CD8-positive, alpha-beta memory T cell (primary cell): ENCODE measurements around the gene ELAVL2. TPM values are rescaled to one million over a fixed set of nuclear protein-coding genes. Genes with fewer than 3 reads are reported as not detected.

Experiments used
- CTCF ChIA-PET: fragments of 350-600 bp; sonication (Branson Sonifier 250); formaldehyde crosslinking; loops from one replicate; lab custom pipeline; 2021; ENCODE audit warnings: antibody characterized with exemption; lab: Charles Lee
- POLR2A ChIA-PET: fragments of 350-600 bp; sonication (Branson Sonifier 250); formaldehyde crosslinking; loops from one replicate; lab custom pipeline; 2021; ENCODE audit warnings: antibody characterized with exemption; lab: Charles Lee
- DNase-seq, 5 donors: peaks; one replicate each; pipeline versions ENCODE4 v3.0.0 to v3.0.0-alpha.2; 2020 to 2022; ENCODE audit warnings: mixed read lengths in 1 of 5
- H3K27ac ChIP-seq: one replicate; pipeline ENCODE4 v1.7.0; 2013; ENCODE audit warnings: low read depth, mild to moderate bottlenecking, low read length, moderate library complexity
- H3K27me3 ChIP-seq: 2 replicates; pipeline ENCODE4 v1.7.0; 2013; ENCODE audit warnings: low read length, mild to moderate bottlenecking; ENCODE audit not compliant: insufficient read depth, poor library complexity, severe bottlenecking
- H3K36me3 ChIP-seq: 2 replicates; pipeline ENCODE4 v1.7.0; 2013; ENCODE audit warnings: mild to moderate bottlenecking, low read length, moderate library complexity; ENCODE audit not compliant: insufficient read depth
- H3K4me1 ChIP-seq: 2 replicates; pipeline ENCODE4 v1.7.0; 2013; ENCODE audit warnings: mild to moderate bottlenecking, low read length, moderate library complexity; ENCODE audit not compliant: insufficient read depth
- H3K4me3 ChIP-seq: 2 replicates; pipeline ENCODE4 v1.7.0; 2013; ENCODE audit warnings: mild to moderate bottlenecking, low read length
- H3K9me3 ChIP-seq: 2 replicates; pipeline ENCODE4 v1.7.0; 2013; ENCODE audit warnings: mild to moderate bottlenecking, low read length
- H3K27ac Mint-ChIP-seq, 8 donors: one replicate each; pipeline ENCODE4 v1.8.0; 2020 to 2021; ENCODE audit warnings: mixed read lengths in 8 of 8, mild to moderate bottlenecking in 6 of 8, inconsistent platforms in 3 of 8, moderate library complexity in 3 of 8
- H3K27me3 Mint-ChIP-seq, 2 donors: one replicate each; pipeline ENCODE4 v1.8.0; 2020 to 2021; ENCODE audit warnings: mixed read lengths in 2 of 2, mild to moderate bottlenecking in 1 of 2, moderate library complexity in 1 of 2
- H3K36me3 Mint-ChIP-seq, 3 donors: one replicate each; pipeline ENCODE4 v1.8.0; 2020 to 2021; ENCODE audit warnings: mixed read lengths in 3 of 3, inconsistent platforms in 1 of 3, mild to moderate bottlenecking in 1 of 3
- H3K4me1 Mint-ChIP-seq, 3 donors: one replicate each; pipeline ENCODE4 v1.8.0; 2020 to 2021; ENCODE audit warnings: mixed read lengths in 3 of 3, inconsistent platforms in 1 of 3, mild to moderate bottlenecking in 1 of 3
- H3K4me3 Mint-ChIP-seq, 7 donors: one replicate each; pipeline ENCODE4 v1.8.0; 2020 to 2021; ENCODE audit warnings: mixed read lengths in 7 of 7, mild to moderate bottlenecking in 6 of 7, moderate library complexity in 4 of 7, inconsistent platforms in 2 of 7
- H3K9me3 Mint-ChIP-seq, 5 donors: one replicate each; pipeline ENCODE4 v1.8.0; 2020 to 2022; ENCODE audit warnings: mixed read lengths in 5 of 5, mild to moderate bottlenecking in 3 of 5, moderate library complexity in 2 of 5, inconsistent platforms in 1 of 5
- polyA plus RNA-seq: library from polyadenylated mRNA; unstranded; fragments of 300-500 nt; fragmentation: Illumina TruSeq; gene quantifications from one replicate; pipeline ENCODE4 v1.2.3, GENCODE V29; 2021
- total RNA-seq, 2 experiments: library from RNA; stranded (reverse); gene quantifications; one replicate each; pipeline ENCODE4 v1.2.3, GENCODE V29; 2021

ELAVL2 gene
- total and polyA plus RNA-seq, 3 experiments from 2014 or later, result not detected

DNA sequence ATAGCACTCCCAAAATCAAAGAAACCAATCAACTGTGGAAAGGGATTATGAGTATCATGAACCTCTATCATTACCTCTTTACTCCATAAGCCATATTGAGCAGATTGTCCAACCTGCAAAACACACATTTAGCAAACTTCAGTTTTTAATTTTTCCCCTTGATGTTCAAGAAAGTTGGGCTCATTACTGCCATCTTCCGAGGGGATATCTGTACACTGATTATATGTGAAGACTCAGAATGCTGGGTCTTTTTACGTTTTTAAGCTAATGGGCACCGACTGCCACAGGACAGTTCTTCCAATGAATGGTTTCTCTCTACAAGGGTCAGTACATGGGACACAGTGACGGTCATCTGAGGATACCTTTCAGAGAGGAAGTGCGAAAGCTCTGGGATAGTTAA lies 132.7 kb downstream of the ELAVL2 start:
- Mint-ChIP-seq H3K9me3 (peaks cover 0 to 16% (median 6%) of the 10 kb centered on the region in 5 donors), H3K36me3 (no peaks in the 10 kb centered on the region), H3K27ac (no peak overlapping the region), H3K4me1 (no peaks in the 10 kb centered on the region), H3K4me3 (no peak overlapping the region), H3K27me3 (no peaks in the 10 kb centered on the region)
- Histone ChIP-seq H3K27me3 (no peaks in the 10 kb centered on the region), H3K4me3 (no peak overlapping the region), H3K9me3 (no peaks in the 10 kb centered on the region), H3K27ac (no peak overlapping the region), H3K36me3 (no peaks in the 10 kb centered on the region), H3K4me1 (no peaks in the 10 kb centered on the region)
- ChIA-PET POLR2A (no interaction called here), CTCF (interaction anchor here (0.6 kb wide), 1 partner anchor 152 kb away, joined by 4 read pairs; no protein-coding TSS in a partner anchor)
- DNase-seq, result no peak

DNA sequence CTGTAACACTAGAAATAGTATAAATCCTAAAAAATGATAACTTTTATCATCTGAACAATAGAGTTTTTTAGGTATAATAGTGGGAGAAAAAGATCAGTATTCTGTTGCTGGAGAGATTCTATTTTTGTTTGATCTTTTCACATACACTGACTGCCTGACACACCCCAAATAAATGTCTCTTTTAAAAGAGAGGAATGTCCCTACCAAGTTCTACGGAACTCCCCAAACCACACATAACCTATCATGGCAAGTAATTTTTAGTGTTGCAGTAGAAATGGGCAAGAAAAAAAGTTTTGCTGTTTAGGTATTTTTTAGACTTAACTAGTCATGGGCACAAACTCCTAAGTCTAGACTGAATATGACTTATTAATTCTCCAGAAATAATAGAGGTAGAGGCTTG lies 139.1 kb downstream of the ELAVL2 start:
- no peaks in the 10 kb centered on the region for H3K27me3 ChIP-seq
- peaks cover 0 to 7% (median 5%) of the 10 kb centered on the region in 5 donors for H3K9me3 Mint-ChIP-seq
- no peaks in the 10 kb centered on the region for H3K4me1 Mint-ChIP-seq
- H3K27ac ChIP-seq, result no peak overlapping the region
- H3K9me3 ChIP-seq, result no peaks in the 10 kb centered on the region
- DNase-seq, result no peak
- H3K27me3 Mint-ChIP-seq, result no peaks in the 10 kb centered on the region
- no peaks in the 10 kb centered on the region for H3K36me3 Mint-ChIP-seq
- no peak overlapping the region for H3K4me3 Mint-ChIP-seq
- no peaks in the 10 kb centered on the region for H3K36me3 ChIP-seq
- H3K4me1 ChIP-seq, result no peaks in the 10 kb centered on the region
- no peak overlapping the region for H3K4me3 ChIP-seq
- ChIA-PET POLR2A (no interaction called here), CTCF (no interaction called here)
- no peak overlapping the region for H3K27ac Mint-ChIP-seq

DNA sequence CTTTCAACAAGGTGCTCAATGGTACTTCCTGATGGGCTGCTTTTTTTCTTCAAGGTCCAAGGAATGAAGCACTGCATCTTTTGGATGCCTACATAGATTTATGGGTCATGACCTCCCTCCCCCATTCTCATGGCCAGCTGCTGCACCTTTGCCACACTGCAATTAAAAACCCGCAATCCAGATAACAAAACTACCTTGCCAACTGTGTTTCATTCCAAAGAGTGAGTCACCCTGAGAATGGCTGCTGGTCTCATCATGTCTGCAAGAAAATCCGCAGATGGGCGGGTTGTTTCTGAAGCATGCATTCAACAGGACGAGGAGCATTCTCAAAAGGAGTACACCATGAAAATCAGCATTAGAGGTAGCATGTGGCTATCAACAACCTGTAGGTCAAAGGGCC lies 139.8 kb downstream of the ELAVL2 start:
- no peaks in the 10 kb centered on the region for H3K4me1 Mint-ChIP-seq
- H3K27ac Mint-ChIP-seq, result no peak overlapping the region
- Histone ChIP-seq H3K27ac (no peak overlapping the region), H3K4me1 (no peaks in the 10 kb centered on the region), H3K36me3 (no peaks in the 10 kb centered on the region), H3K4me3 (no peak overlapping the region), H3K27me3 (no peaks in the 10 kb centered on the region), H3K9me3 (no peaks in the 10 kb centered on the region)
- no peaks in the 10 kb centered on the region for H3K27me3 Mint-ChIP-seq
- H3K4me3 Mint-ChIP-seq, result no peak overlapping the region
- peaks cover 0 to 7% (median 5%) of the 10 kb centered on the region in 5 donors for H3K9me3 Mint-ChIP-seq
- H3K36me3 Mint-ChIP-seq, result no peaks in the 10 kb centered on the region
- POLR2A ChIA-PET, result no interaction called here
- CTCF ChIA-PET, result no interaction called here
- DNase-seq, result no peak

DNA sequence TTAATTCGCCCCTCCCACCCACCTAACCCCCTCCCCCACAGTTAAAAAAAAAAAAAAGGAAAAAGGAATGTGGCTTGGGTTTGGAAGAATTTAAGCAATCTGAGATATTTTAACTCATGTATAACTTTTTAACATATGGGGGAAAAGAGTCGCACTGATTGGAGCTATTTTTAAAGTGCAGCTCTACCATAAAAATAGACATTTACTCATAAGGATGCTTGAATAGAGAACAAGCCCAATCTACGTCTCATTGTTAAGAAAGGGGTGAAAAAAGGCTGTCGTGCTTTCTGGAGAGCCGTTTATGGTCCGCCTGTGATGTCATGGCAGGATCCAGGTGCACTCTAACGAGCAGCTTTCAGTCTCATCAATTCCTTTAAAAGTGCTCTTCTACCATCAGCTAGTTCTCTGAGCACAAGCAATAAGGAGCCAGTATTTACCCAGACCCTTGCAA lies 142.4 kb downstream of the ELAVL2 start:
- Histone ChIP-seq H3K27me3 (no peaks in the 10 kb centered on the region), H3K27ac (no peak overlapping the region), H3K4me1 (no peaks in the 10 kb centered on the region), H3K36me3 (no peaks in the 10 kb centered on the region), H3K9me3 (no peaks in the 10 kb centered on the region), H3K4me3 (no peak overlapping the region)
- Mint-ChIP-seq H3K27ac (no peak overlapping the region), H3K9me3 (peaks cover 3 to 11% (median 7%) of the 10 kb centered on the region in 5 donors), H3K36me3 (no peaks in the 10 kb centered on the region), H3K27me3 (no peaks in the 10 kb centered on the region), H3K4me3 (no peak overlapping the region), H3K4me1 (no peaks in the 10 kb centered on the region)
- CTCF ChIA-PET, result no interaction called here
- POLR2A ChIA-PET, result no interaction called here
- no peak for DNase-seq

DNA sequence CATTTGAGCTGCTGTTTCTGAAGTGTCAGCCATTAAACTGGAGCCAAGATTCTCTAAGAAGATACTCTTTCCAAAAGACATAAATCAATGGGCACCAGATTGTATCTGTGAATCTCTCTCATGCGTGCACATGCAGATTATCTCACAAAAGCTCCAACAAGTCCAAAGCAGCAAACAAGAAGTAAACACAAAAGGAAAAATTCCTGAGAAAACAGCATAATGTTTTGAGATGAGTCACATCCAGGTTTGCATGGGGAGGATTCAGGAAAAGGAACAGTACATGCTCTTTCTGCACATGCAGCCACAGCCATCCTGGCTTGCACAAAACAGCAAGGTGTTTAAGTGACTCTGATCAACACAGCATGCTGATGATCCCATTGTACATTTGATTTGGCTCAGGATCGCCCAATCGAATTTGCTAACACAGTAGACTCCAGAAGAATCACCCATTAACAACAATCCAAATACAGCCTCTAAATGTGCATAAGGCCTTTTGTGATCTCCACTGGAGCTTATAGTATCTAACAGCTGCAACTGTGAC lies 143.1 kb downstream of the ELAVL2 start:
- H3K36me3 Mint-ChIP-seq, result no peaks in the 10 kb centered on the region
- no peak overlapping the region for H3K4me3 Mint-ChIP-seq
- CTCF ChIA-PET, result no interaction called here
- DNase-seq, result no peak
- Histone ChIP-seq H3K36me3 (no peaks in the 10 kb centered on the region), H3K27me3 (no peaks in the 10 kb centered on the region), H3K4me1 (no peaks in the 10 kb centered on the region), H3K27ac (no peak overlapping the region), H3K9me3 (no peaks in the 10 kb centered on the region), H3K4me3 (no peak overlapping the region)
- no peak overlapping the region for H3K27ac Mint-ChIP-seq
- no peaks in the 10 kb centered on the region for H3K27me3 Mint-ChIP-seq
- POLR2A ChIA-PET, result no interaction called here
- no peaks in the 10 kb centered on the region for H3K4me1 Mint-ChIP-seq
- peaks cover 3 to 11% (median 7%) of the 10 kb centered on the region in 5 donors for H3K9me3 Mint-ChIP-seq

DNA sequence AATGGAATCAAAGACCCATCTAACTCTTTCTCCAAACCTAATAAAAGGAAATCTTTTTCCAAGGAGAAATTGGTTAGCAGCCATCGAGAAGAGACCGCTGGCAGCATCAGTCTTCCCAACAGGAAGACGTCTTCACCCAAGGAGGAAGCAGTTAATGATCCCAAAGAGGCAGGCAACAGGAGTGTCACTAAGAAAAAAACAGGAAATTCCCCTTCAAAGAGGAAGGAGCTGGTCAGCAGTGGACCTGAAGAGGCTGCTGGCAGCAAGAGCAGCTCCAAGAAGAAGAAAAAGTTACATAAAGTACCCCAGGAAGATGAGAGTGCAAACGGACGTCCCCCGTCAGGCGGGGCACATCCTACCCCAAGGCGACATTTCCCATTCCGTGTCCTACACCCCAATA lies 143.7 kb downstream of the ELAVL2 start:
- Mint-ChIP-seq H3K4me1 (no peaks in the 10 kb centered on the region), H3K36me3 (no peaks in the 10 kb centered on the region), H3K9me3 (peaks cover 5 to 11% (median 7%) of the 10 kb centered on the region in 5 donors), H3K4me3 (no peak overlapping the region), H3K27me3 (no peaks in the 10 kb centered on the region), H3K27ac (no peak overlapping the region)
- H3K4me3 ChIP-seq, result no peak overlapping the region
- ChIA-PET POLR2A (no interaction called here), CTCF (no interaction called here)
- H3K36me3 ChIP-seq, result no peaks in the 10 kb centered on the region
- no peaks in the 10 kb centered on the region for H3K9me3 ChIP-seq
- H3K27ac ChIP-seq, result no peak overlapping the region
- H3K27me3 ChIP-seq, result no peaks in the 10 kb centered on the region
- DNase-seq, result no peak
- H3K4me1 ChIP-seq, result no peaks in the 10 kb centered on the region

DNA sequence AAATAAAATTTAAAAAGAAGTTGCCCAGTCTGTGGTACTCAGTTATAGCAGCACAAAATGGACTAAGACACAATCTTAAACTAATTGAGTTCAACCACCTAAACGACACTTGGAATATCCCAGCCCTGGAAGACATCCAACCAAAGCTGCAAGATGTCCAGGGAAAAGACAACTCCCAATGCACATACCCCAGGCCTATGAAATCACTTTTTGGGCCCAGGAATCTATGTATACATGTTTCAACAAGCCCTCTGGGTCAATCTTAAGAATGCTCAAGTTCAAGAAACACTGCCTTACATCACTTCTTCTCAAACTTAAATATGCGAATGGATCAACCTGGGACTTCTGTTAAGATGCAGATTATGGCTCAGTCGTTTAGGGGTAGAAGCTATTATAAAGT lies 148.6 kb downstream of the ELAVL2 start:
- no peak overlapping the region for H3K4me3 ChIP-seq
- H3K27me3 ChIP-seq, result no peaks in the 10 kb centered on the region
- Mint-ChIP-seq H3K36me3 (no peaks in the 10 kb centered on the region), H3K4me3 (no peak overlapping the region), H3K9me3 (peaks cover 1 to 20% (median 6%) of the 10 kb centered on the region in 5 donors), H3K27ac (no peak overlapping the region), H3K4me1 (no peaks in the 10 kb centered on the region), H3K27me3 (no peaks in the 10 kb centered on the region)
- H3K27ac ChIP-seq, result no peak overlapping the region
- ChIA-PET CTCF (no interaction called here), POLR2A (no interaction called here)
- no peaks in the 10 kb centered on the region for H3K9me3 ChIP-seq
- H3K4me1 ChIP-seq, result no peaks in the 10 kb centered on the region
- H3K36me3 ChIP-seq, result no peaks in the 10 kb centered on the region
- no peak for DNase-seq

DNA sequence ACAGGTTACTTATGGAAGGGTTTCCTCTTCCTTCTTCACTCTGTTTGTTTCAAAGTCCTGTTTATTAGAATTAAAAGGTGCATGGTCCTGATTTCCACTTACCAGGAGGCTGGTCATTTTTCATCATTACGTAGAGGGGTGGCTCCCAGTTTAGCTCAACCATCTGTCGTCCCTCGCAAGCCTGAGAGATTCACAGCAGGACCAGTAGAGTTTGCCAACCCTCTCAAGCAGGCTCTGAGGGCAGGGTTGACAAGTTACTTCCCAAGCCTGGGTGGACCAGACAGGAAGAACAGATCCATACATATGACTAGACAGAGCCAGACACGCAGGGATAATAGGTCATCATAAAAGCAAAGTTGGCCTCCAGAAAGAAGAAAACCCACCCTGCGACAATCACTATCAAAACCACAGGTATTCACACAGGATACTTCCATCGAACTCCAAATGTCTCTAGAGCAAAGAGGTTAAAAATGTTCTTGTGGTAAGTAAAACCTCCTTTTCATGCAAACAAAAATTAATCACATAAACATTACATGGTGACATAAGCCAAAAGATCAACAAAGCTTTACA lies 151.9 kb downstream of the ELAVL2 start:
- no peaks in the 10 kb centered on the region for H3K27me3 ChIP-seq
- no peaks in the 10 kb centered on the region for H3K36me3 ChIP-seq
- ChIA-PET CTCF (no interaction called here), POLR2A (no interaction called here)
- H3K9me3 ChIP-seq, result no peaks in the 10 kb centered on the region
- DNase-seq, result no peak
- no peak overlapping the region for H3K27ac Mint-ChIP-seq
- no peak overlapping the region for H3K4me3 ChIP-seq
- peaks cover 0 to 12% (median 4%) of the 10 kb centered on the region in 5 donors for H3K9me3 Mint-ChIP-seq
- H3K4me3 Mint-ChIP-seq, result no peak overlapping the region
- H3K27ac ChIP-seq, result no peak overlapping the region
- H3K36me3 Mint-ChIP-seq, result no peaks in the 10 kb centered on the region
- no peaks in the 10 kb centered on the region for H3K4me1 ChIP-seq
- H3K27me3 Mint-ChIP-seq, result no peaks in the 10 kb centered on the region
- H3K4me1 Mint-ChIP-seq, result no peaks in the 10 kb centered on the region
